Stimulated activated memory B cell treated with anti-CD40 and anti-IgM and Interleukin-4, amounts not matched to agents 10 μg/mL and 1 μg/mL and 100 μg/mL, for 72 hours (primary cell): ENCODE results near the gene S100A13.
"Not testable (repeated sequence)": the region's sequence is repeated elsewhere in the genome, so short reads cannot be mapped to it uniquely, and the experiment has no call there.

Experiments
- ATAC-seq: fragments of 150-1000 bp; cut with Tn5 transposase; 2 replicates; pipeline ENCODE4 v1.10.0; 2021
- H3K27ac Mint-ChIP-seq: one replicate; pipeline ENCODE4 v1.8.0; 2022; ENCODE audit warnings: mild to moderate bottlenecking, mixed read lengths
- H3K27me3 Mint-ChIP-seq: one replicate; pipeline ENCODE4 v1.8.0; 2022; ENCODE audit warnings: mixed read lengths
- H3K36me3 Mint-ChIP-seq: one replicate; pipeline ENCODE4 v1.8.0; 2022; ENCODE audit warnings: mixed read lengths
- H3K4me1 Mint-ChIP-seq: one replicate; pipeline ENCODE4 v1.8.0; 2022; ENCODE audit warnings: mixed read lengths
- H3K4me3 Mint-ChIP-seq: one replicate; pipeline ENCODE4 v1.8.0; 2022; ENCODE audit warnings: mild to moderate bottlenecking, moderate library complexity, mixed read lengths
- H3K9me3 Mint-ChIP-seq: one replicate; pipeline ENCODE4 v1.8.0; 2022; ENCODE audit warnings: mixed read lengths

The S100A13 gene

DNA sequence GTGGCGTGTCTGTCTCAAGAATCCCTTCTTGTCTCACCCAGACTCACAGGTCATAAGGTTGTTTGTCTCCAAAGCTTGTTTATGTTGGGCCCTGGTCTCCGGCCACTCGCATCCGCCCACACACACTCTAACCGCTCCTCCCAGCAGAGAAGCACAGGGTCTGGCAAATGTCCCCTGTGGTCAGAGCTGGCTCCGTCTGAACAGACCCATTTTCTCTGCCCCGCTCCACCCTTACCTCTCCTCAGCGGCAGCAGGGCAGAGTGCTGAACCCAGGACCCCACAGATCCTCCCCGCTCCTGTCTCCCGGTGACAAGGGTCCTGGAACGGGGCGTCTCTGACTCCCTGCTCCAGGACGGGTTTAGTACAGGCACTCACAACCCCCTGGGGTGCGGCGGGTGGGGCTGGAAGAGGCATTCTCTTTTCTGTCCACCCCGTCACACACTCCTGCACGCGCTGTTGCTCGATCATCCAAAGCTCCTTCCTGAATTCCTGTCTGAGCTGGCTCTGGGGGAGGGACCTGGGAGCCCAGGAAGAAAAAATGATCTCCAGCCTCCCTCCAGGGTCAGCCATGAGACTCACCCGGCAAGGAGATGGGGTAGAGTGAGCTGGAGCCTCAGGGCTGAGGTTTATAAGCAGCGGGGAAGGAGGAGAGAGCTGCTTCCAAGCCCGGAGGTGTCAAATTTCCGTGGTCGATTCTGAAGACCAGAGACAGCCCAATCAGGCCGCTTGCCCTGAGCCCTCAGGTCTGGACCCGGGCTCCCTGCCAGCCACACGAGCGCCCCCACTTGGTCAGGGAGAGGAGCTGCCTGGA lies at the start of gene S100A13:
Gene S100A13 (minus strand): TSS at position 602 of the 811 bp plus-strand sequence. CDS start 1,033 bp downstream, outside the sequence.
- peaks cover 43% of the 10 kb centered on the region for H3K4me1 Mint-ChIP-seq
- no peaks in the 10 kb centered on the region for H3K9me3 Mint-ChIP-seq
- H3K36me3 Mint-ChIP-seq: peaks cover 7% of the 10 kb centered on the region
- H3K27me3 Mint-ChIP-seq: no peaks in the 10 kb centered on the region
- peak; percentile 56 for ATAC-seq
- peak within 1 kb of the TSS; percentile 62 for H3K4me3 Mint-ChIP-seq
- H3K27ac Mint-ChIP-seq: peak within 1 kb of the TSS; percentile 87

DNA sequence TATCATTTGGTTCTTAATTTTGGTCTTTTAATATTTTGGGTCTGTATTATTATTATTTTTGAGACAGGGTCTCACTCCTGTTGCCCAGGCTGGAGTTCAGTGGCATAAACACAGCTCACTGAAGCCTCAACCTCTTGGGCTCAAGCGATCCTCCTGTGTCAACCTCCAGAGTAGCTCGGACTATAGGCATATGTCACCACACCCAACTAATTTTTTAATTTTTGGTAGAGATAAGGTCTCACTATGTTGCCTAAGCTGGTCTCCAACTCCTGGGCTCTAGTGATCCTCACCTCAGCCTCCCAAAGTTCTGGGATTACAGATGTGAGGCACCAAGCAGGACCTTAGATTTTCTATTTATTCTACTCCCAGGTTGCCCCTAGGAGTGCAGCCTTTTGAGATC lies 46.2 kb upstream of the S100A13 start:
- H3K4me3 Mint-ChIP-seq: peak overlapping the region; percentile 1
- no peak overlapping the region for H3K27ac Mint-ChIP-seq
- peaks cover 19% of the 10 kb centered on the region for H3K4me1 Mint-ChIP-seq
- peaks cover 16% of the 10 kb centered on the region for H3K36me3 Mint-ChIP-seq
- H3K27me3 Mint-ChIP-seq: peaks cover 26% of the 10 kb centered on the region
- H3K9me3 Mint-ChIP-seq: no peaks in the 10 kb centered on the region
- no peak for ATAC-seq

DNA sequence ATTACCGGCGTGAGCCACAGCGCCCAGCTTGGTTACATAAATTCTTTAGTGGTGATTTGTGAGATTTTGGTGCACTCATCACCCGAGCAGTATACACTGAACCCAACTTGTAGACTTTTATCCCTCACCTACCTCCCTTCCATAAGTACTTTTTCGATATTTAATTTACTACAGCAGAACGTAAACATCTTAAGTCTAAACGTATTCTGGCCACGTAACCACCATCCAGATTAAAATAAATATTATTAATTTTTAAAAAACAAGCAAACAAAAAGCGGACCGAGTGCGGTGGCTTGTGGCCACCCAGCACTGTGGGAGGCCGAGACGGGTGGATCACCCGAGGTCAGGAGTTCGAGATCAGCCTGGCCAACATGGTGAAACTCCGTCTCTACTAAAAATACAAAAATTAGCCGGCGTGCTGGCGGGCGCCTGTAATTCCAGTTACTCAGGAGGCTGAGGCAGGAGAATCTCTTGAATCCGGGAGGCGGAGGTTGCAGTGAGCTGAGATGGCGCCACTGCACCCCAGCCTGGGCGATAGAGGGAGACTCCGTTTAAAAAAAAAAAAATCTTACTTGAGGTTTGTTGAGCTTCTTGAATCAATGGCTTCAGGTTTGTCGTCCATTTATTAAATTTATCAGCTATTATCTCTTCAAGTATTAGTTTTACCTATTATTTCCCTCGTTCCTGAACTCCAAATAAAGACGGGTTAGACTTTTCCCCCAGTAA lies 44.5 kb upstream of the S100A13 start:
- ATAC-seq: peak; percentile 59
- H3K27ac Mint-ChIP-seq, H3K27me3 Mint-ChIP-seq, H3K4me3 Mint-ChIP-seq, H3K9me3 Mint-ChIP-seq: not testable (repeated sequence)
- Mint-ChIP-seq H3K4me1 (peaks cover 12% of the 10 kb centered on the region), H3K36me3 (peaks cover 33% of the 10 kb centered on the region)

DNA sequence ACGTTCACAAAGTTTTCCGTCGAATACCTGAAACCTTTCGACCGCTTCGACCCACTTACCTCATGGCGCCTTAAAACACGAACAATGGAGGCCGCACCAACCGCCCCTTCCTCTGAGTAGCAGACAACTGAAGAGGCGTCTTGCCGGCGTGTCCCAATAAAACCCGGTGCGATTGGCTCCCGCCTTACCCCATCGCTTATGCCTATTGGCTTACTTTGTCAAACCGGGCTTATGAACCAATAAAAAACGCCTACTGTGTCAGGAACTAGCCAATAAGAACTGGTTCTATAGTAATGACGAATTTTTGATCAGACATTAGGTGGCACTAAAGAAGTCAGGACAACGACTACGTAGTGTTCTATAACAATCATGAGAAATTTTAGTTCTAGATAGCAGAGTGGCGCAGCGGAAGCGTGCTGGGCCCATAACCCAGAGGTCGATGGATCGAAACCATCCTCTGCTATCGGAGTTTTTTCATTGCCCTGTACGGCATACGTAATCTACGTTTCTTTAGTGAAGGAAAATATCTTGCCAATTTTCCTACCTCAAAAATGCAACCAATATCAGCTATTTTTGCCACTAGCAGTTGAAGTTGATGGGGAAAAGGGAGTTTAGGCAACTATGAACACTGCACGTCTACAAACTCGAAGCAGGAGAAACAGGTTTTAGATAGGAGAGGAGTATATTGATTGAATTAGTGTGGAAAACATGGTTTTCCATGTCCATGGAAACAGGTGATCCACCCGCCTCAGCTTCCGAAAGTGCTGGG lies 43.7 kb upstream of the S100A13 start, which contains the start of gene ILF2:
Gene ILF2 (minus strand): TSS at position 135 of the 769 bp plus-strand sequence. CDS start 71 bp downstream, at position 64.
- H3K27ac Mint-ChIP-seq: no peak within 1 kb of the TSS

DNA sequence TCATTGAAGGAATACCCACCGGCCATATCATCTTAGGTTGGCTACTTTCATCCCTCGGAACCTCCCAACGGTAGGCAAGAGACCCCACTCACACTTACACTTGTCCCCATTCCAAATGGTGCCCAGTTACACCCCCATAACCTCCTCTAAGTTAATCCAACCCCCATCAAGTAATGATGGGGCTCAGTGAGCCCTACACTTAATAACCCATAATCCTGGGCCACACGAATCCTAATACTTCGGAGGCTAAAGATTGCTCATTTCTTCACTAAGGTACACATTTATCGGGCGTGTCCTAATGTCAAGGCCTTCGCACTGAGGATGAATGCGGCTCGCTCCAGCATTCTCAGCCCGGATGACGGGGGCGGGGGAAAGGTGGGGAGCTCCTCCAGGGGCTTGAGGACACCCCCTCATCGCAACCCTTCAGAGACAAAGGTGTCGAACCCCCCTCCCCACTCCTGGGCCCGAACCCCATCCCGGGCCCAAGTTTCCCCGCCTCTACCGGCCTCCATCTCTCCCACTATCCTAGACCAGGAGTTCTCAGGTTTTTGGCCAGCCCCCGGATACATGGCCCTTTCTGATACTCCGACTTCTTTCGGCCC lies 43.1 kb upstream of the S100A13 start:
- peaks cover 12% of the 10 kb centered on the region for H3K4me1 Mint-ChIP-seq
- H3K9me3 Mint-ChIP-seq: no peaks in the 10 kb centered on the region
- peaks cover 45% of the 10 kb centered on the region for H3K36me3 Mint-ChIP-seq
- no peak for ATAC-seq
- no peak overlapping the region for H3K4me3 Mint-ChIP-seq
- no peak overlapping the region for H3K27ac Mint-ChIP-seq
- H3K27me3 Mint-ChIP-seq: no peaks in the 10 kb centered on the region

More for the DNA sequence above, 43.7 kb upstream of the S100A13 start, which contains the start of gene ILF2:
- Mint-ChIP-seq H3K27me3 (peaks cover 1% of the 10 kb centered on the region), H3K36me3 (peaks cover 41% of the 10 kb centered on the region), H3K9me3 (no peaks in the 10 kb centered on the region), H3K4me3 (no peak within 1 kb of the TSS), H3K4me1 (peaks cover 12% of the 10 kb centered on the region)
- ATAC-seq: peak; percentile 99

DNA sequence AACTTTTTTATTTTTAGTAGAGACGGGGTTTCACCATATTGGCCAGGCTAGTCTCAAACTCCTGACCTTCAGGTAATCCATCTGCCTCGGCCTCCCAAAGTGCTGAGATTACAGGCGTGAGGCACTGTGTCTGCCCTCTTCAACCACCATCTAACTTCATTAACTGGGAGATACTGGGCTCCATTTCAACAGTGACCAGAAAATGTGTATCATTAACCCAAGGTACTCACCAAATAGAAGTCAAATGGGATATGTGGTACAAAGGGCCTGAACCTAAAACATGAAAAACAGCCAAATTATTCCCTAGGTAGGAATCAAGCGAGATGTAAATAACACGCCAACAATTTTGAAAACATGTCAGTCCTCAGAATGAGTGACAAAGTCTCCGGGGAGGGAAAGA lies 42.3 kb upstream of the S100A13 start:
- Mint-ChIP-seq H3K36me3 (peaks cover 52% of the 10 kb centered on the region), H3K4me3 (no peak overlapping the region), H3K27me3 (no peaks in the 10 kb centered on the region), H3K9me3 (no peaks in the 10 kb centered on the region), H3K27ac (no peak overlapping the region), H3K4me1 (peaks cover 12% of the 10 kb centered on the region)
- no peak for ATAC-seq

DNA sequence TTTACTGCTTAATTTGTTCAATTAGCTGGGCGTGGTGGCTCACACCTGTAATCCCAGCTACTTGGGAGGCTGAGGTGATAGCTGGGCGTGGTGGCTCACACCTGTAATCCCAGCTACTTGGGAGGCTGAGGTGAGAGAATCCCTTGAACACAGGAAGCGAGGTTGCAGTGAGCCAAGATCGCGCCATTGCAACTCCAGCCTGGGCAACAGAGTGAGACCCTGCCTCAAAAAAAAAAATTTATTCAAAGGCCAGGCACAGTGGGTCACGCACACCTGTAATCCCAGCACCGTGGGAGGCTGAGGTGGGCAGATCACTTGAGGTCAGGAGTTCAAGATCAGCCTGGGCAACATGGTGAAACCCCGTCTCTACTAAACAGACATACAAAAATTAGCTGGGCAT lies 41.4 kb upstream of the S100A13 start:
- Mint-ChIP-seq H3K4me1 (peaks cover 12% of the 10 kb centered on the region), H3K36me3 (peaks cover 59% of the 10 kb centered on the region)
- not testable (repeated sequence) for H3K4me3 Mint-ChIP-seq, H3K9me3 Mint-ChIP-seq, H3K27ac Mint-ChIP-seq, ATAC-seq, H3K27me3 Mint-ChIP-seq

DNA sequence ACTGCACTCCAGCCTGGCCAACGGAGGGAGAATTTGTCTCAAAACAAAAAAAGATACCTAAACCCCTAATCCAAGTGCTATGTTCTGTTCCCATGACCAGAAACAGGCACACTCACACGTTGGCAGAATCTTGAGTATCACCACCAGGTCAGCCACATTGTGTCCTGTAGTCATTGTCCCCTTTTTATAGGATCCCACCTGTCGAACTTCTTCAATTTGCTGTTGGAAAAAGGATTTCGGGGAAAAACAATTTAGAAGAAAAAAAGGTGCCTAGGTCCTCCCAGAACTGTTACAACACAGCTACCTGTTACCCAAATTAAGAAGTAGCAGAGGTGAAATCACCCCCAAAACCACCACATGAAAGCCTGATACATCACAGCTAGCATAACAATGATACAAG lies 40.1 kb upstream of the S100A13 start:
- Mint-ChIP-seq H3K27me3 (no peaks in the 10 kb centered on the region), H3K36me3 (peaks cover 62% of the 10 kb centered on the region), H3K27ac (no peak overlapping the region), H3K9me3 (no peaks in the 10 kb centered on the region), H3K4me3 (no peak overlapping the region), H3K4me1 (peaks cover 11% of the 10 kb centered on the region)
- no peak for ATAC-seq

DNA sequence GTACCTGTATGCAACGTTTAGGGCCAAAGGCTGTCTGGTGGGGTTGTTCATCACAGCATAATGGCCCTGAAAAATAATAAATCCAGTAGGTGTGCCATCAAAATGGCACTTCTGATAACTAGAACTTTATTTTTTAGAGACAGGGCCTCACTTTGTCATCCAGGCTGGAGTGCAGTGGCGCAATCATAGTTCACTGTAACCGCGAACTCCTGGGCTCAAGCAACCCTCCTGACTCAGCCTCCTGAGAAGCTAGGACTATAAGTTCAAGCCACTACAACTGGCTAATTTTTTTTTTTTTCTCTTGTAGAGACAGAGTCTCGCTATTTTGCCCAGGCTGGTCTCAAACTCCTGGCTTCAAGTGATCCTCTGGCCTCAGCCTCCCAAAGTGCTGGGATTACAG lies 35.9 kb upstream of the S100A13 start:
- Mint-ChIP-seq H3K4me3 (no peak overlapping the region), H3K36me3 (peaks cover 60% of the 10 kb centered on the region), H3K27ac (no peak overlapping the region), H3K27me3 (no peaks in the 10 kb centered on the region), H3K4me1 (peaks cover 20% of the 10 kb centered on the region), H3K9me3 (no peaks in the 10 kb centered on the region)
- ATAC-seq: no peak

DNA sequence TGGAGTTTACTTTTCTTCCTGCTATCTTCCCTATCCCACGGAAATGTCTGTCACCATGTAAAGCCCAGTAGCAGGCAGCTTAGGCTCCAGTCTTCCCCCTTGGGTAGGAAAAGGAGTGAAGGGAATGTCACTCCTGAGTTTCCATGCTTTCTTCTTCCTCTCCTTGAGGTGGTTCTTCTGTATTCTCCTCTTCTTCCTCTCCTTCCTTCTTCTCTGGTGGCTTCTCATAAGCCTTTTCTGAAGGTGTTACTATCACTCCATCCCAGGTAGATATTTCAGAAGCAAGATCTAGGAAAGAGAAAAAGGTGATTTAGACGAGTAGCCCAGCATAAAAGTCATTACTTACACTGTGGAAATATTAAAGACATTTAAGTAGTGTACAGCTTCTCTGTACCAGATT lies 35.0 kb upstream of the S100A13 start:
- peaks cover 50% of the 10 kb centered on the region for H3K36me3 Mint-ChIP-seq
- peaks cover 20% of the 10 kb centered on the region for H3K4me1 Mint-ChIP-seq
- no peaks in the 10 kb centered on the region for H3K9me3 Mint-ChIP-seq
- no peak overlapping the region for H3K27ac Mint-ChIP-seq
- no peaks in the 10 kb centered on the region for H3K27me3 Mint-ChIP-seq
- ATAC-seq: no peak
- H3K4me3 Mint-ChIP-seq: no peak overlapping the region

DNA sequence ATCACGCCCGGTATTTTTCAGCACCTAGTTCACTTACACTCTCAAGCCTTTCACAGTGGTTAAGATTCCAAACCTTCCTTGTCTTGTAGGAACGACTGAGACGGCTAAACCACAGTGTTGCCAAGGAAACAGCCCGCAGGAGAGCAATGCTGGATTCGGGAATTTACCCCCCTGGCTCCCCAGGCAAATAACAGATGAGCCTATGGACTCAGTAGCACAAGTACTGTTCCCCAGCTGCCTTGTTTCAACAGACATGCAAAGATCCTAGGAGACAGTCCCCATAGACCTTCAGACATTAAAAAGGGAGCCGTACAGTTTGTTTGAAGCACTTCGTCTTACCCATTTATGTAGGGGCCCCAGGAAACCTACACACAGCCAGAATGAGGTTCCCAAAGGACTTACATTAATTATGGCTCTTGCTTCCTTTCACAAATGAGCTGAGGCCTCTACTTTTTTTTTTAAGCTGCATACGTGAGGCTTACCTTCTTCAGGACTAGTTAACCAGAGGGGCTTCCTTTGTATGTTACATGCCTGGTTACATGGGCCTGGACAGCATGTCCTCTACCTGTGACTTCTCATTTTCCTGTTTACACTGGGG lies 33.9 kb upstream of the S100A13 start:
- Mint-ChIP-seq H3K4me3 (no peak overlapping the region), H3K27me3 (no peaks in the 10 kb centered on the region), H3K27ac (no peak overlapping the region), H3K36me3 (peaks cover 40% of the 10 kb centered on the region), H3K4me1 (peaks cover 20% of the 10 kb centered on the region), H3K9me3 (no peaks in the 10 kb centered on the region)
- ATAC-seq: no peak

DNA sequence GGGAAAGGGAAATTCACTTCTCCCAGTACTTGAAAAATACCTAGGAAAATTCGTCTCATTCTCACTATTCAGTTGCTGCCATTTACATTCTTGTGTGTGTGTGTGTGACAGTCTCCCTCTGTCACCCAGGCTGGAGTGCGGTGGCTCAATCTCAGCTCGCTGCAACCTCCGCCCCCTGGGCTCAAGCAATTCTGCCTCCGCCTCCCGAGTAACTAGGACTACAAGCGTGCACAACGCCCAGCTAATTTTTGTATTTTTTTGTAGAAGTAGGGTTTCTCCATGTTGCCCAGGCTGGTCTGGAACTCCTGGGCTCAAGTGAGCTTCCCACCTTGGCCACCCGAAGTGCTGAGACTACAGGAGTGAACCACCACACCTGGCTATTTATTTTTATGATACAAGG lies 32.4 kb upstream of the S100A13 start:
- Mint-ChIP-seq H3K4me1 (peaks cover 20% of the 10 kb centered on the region), H3K4me3 (peak overlapping the region; percentile 99), H3K27me3 (no peaks in the 10 kb centered on the region), H3K9me3 (no peaks in the 10 kb centered on the region), H3K36me3 (peaks cover 27% of the 10 kb centered on the region), H3K27ac (peak overlapping the region; percentile 93)
- ATAC-seq: no peak

DNA sequence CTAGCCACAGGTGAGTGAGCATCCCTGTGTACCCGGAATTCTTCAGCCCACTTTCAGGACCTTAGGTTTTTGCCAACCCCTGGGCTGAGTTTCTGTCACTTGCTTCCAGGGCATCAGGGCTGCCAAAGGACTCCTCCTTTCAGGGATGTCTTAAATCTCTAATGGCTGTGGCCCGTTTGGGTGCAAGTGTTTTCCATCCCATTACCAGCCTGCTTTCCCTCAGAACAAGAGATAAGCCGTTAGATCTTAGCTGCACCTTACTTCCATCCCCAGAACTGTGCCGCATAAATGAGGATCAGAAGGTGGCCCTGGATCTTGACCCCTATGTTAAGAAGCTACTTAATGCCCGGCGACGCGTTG lies 31.9 kb upstream of the S100A13 start:
- no peaks in the 10 kb centered on the region for H3K27me3 Mint-ChIP-seq
- no peaks in the 10 kb centered on the region for H3K9me3 Mint-ChIP-seq
- peaks cover 20% of the 10 kb centered on the region for H3K4me1 Mint-ChIP-seq
- H3K27ac Mint-ChIP-seq: peak overlapping the region; percentile 93
- H3K36me3 Mint-ChIP-seq: peaks cover 25% of the 10 kb centered on the region
- H3K4me3 Mint-ChIP-seq: peak overlapping the region; percentile 99
- no peak for ATAC-seq

DNA sequence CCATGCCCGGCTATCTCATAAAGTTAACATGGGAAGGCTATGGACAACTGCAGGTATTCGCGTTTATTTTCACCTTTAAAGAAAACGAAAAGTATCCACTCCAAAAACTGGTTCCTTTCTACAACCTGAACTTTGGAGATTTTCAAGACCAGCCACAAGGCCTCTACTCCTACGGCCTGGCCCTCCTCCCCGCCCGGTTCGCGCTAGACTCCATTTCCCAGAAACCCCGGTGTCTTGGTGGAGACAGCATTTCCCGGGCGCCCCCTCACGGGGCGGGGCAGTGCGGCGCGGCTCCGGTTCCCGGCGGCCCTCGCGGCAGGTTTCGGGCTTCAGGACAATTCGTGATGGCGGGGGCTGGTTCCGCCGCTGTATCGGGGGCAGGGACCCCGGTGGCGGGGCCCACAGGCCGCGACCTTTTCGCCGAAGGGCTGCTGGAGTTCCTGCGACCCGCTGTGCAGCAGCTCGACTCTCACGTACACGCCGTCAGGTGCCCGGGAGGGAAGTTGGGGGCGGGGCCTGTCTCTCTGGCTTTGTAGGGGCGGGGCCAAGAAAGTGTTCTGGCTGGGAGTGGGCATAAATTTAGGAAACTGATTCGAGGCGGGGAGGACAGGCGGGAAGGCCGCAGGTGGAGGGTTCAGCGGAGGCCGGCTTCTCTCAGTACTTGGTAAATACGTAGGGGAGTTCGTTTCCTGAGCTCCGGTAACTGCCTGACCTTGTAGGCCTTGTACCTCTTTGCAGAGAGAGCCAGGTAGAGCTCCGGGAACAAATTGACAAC lies 31.3 kb upstream of the S100A13 start, which contains the start of gene SNAPIN:
Gene SNAPIN (plus strand): TSS at position 304 of the 775 bp plus-strand sequence. CDS start 41 bp downstream, at position 345.
- Mint-ChIP-seq H3K9me3 (no peaks in the 10 kb centered on the region), H3K27me3 (no peaks in the 10 kb centered on the region), H3K4me1 (peaks cover 20% of the 10 kb centered on the region), H3K36me3 (peaks cover 19% of the 10 kb centered on the region), H3K27ac (peak within 1 kb of the TSS; percentile 93), H3K4me3 (peak within 1 kb of the TSS; percentile 99)
- ATAC-seq: peak; percentile 99
